Measurements from ENCODE around the gene SERPINE1.

The SERPINE1 gene

GRCh38 chr7:101128040-101128834 lies 1.3 kb downstream of the SERPINE1 start:
- TF ChIP-seq GATA2 (IDR thresholded peaks at IDR 0.05; ENCODE audit: low read depth, low read length), result no peak
- TF ChIP-seq GATA3 (IDR thresholded peaks at IDR 0.05; ENCODE audit: low read depth, low read length), result no peak

GRCh38 chr7:101129603-101130117 lies 2.8 kb downstream of the SERPINE1 start:
- no peak for TF ChIP-seq GATA3 (IDR thresholded peaks at IDR 0.05; ENCODE audit: low read depth, low read length)
- TF ChIP-seq GATA2 (IDR thresholded peaks at IDR 0.05; ENCODE audit: low read depth, low read length), result no peak

GRCh38 chr7:101133621-101134398 lies 6.9 kb downstream of the SERPINE1 start:
- TF ChIP-seq GATA2 (IDR thresholded peaks at IDR 0.05; ENCODE audit: low read depth, low read length), result no peak
- no peak for TF ChIP-seq GATA3 (IDR thresholded peaks at IDR 0.05; ENCODE audit: low read depth, low read length)

- TF ChIP-seq GATA3 (IDR thresholded peaks at IDR 0.05; ENCODE audit: low read depth, low read length) (no peak), GATA2 (IDR thresholded peaks at IDR 0.05; ENCODE audit: low read depth, low read length) (no peak)
Observed at GRCh38 chr7:101134399-101134980, 7.6 kb downstream of the SERPINE1 start.

- TF ChIP-seq GATA3 (IDR thresholded peaks at IDR 0.05; ENCODE audit: low read depth, low read length), result no peak
- TF ChIP-seq GATA2 (IDR thresholded peaks at IDR 0.05; ENCODE audit: low read depth, low read length), result no peak
Observed at GRCh38 chr7:101137651-101138212, 10.8 kb downstream of the SERPINE1 start.

GRCh38 chr7:101138213-101138870 lies 11.4 kb downstream of the SERPINE1 start:
- TF ChIP-seq GATA2 (IDR thresholded peaks at IDR 0.05; ENCODE audit: low read depth, low read length), result no peak

- TF ChIP-seq GATA3 (IDR thresholded peaks at IDR 0.05; ENCODE audit: low read depth, low read length) (no peak), GATA2 (IDR thresholded peaks at IDR 0.05; ENCODE audit: low read depth, low read length) (no peak)
Observed at GRCh38 chr7:101140339-101140699, 13.4 kb downstream of the SERPINE1 start.

- TF ChIP-seq GATA2 (IDR thresholded peaks at IDR 0.05; ENCODE audit: low read depth, low read length), result no peak
- no peak for TF ChIP-seq GATA3 (IDR thresholded peaks at IDR 0.05; ENCODE audit: low read depth, low read length)
Observed at GRCh38 chr7:101140746-101141382, 14.0 kb downstream of the SERPINE1 start.

- TF ChIP-seq GATA2 (IDR thresholded peaks at IDR 0.05; ENCODE audit: low read depth, low read length), result no peak
- no peak for TF ChIP-seq GATA3 (IDR thresholded peaks at IDR 0.05; ENCODE audit: low read depth, low read length)
Observed at GRCh38 chr7:101151908-101152651, 25.2 kb downstream of the SERPINE1 start.

GRCh38 chr7:101153969-101154692 lies 27.2 kb downstream of the SERPINE1 start, which contains the start of gene AP1S1:
AP1S1 (plus strand) TSS chr7:101154476; CDS start chr7:101154515, 39 bp downstream.
- TF ChIP-seq GATA2 (IDR thresholded peaks at IDR 0.05; ENCODE audit: low read depth, low read length) (no peak), GATA3 (IDR thresholded peaks at IDR 0.05; ENCODE audit: low read depth, low read length) (no peak)

- TF ChIP-seq GATA3 (IDR thresholded peaks at IDR 0.05; ENCODE audit: low read depth, low read length) (no peak), GATA2 (IDR thresholded peaks at IDR 0.05; ENCODE audit: low read depth, low read length) (no peak)
Observed at GRCh38 chr7:101154693-101155102, 27.8 kb downstream of the SERPINE1 start.

- TF ChIP-seq GATA3 (IDR thresholded peaks at IDR 0.05; ENCODE audit: low read depth, low read length) (no peak), GATA2 (IDR thresholded peaks at IDR 0.05; ENCODE audit: low read depth, low read length) (no peak)
Observed at GRCh38 chr7:101155303-101155702, 28.4 kb downstream of the SERPINE1 start.
